Activated T-cell treated with anti-CD3 and anti-CD28 coated beads for 1 hour (primary cell): Measurements from ENCODE around the gene MRPL14.
"Not testable (repeated sequence)": the region's sequence is repeated elsewhere in the genome, so short reads cannot be mapped to it uniquely, and the experiment has no call there.

Source experiments
- DNase-seq: peaks from one replicate; pipeline ENCODE4 v3.0.0-alpha.2; 2020; ENCODE audit warnings: low read depth

MRPL14 gene

DNA sequence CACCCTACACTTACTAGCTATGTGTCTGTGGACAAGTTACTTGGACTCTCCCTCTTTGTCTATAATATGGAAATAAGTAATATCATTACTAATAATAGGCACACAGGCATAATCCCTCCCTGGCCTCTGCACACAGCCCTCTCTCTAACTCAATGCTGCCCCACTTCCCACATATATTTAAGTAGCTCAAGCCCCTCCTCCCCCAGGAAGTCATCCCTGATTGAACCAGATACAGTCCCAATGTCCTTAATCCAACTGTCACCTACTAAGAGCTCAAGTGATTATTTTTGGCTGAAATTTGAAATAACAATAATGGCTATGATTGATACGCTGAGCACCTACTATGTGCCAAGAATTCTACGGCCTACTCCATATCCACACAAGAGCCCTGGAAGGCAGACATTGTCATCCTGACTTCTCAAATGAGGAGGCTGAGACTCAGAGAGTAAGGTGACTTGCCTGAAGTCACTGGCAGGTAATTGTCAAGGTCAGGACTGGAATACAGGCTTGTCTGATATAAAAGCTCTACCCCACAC is 29.4 kb downstream of the MRPL14 start:
- DNase-seq, result no peak

DNA sequence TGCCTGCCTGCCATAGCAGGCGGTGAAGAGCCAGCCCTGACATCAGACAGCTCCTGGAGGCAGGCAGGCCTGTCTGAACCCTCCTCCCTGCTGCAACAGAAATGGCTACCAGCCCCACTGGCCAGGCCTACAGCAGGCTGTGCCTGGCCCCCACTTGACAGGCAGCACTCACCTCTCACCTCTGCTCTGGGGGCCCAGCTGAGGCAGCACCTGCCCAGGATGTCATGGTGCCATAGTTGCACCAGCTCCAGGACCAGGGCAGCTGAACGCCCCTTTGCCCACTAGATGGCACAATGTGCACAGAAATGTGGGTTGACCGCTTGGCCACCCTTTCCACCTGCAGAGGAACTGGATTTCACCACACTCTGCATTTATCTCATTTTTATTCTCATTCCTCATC is 30.6 kb downstream of the MRPL14 start:
- DNase-seq, result peak; percentile 59

DNA sequence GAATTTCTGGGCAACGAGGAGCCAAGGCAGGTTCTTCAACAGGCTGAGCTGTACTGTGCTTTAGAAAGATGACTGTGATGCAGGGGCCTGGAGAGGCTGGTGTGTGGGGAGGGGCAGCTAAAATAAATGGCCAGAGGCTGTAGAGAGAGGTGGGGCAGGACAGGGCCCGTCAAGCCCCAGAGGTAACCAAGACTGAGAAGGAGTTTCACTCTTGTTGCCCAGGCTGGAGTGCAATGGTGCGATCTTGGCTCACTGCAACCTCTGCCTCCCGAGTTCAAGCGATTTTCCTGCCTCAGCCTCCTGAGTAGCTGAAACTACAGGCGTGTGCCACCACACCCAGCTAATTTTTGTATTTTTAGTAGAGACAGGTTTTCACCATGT is 32.0 kb downstream of the MRPL14 start:
- not testable (repeated sequence) for DNase-seq

DNA sequence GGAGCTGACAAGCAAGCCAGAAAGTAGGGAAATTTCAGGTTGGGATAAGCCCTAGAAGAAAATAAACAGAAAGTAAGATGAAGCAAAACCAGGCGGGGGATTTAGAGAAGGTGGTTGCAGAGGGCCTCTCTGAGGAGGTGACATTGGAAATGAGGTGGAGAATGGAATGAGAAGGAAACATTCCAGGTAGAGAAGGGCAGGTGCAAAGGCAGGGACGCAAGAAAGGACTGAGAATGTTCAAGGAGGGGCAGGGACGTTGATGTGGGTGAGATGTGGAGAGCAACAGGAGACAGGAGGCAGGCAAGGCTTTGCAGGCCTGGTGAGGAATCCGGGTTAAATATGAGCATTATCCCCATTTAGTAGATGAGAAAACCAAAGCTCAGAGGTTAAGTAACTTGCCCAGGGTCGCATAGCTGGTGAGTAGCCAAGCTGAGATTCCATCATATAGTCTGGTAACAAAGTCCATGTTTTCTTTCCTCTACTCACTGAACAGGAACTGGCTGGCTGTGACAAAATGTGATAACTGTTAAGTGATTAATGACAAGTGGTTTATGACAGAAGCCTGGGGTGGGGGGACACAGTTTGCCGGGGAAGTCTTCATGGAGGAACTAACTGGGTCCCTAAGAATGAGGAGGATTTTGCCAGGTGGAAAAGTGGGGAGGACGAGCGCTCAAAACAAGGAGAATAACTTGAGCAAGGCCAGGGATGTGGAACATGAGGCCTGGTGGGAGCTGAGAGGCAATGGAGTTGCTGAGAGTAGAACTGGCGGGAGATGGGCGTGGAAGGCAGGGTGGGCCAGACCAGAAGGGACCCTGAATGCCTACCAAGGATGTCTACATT is 32.6 kb downstream of the MRPL14 start:
- DNase-seq, result no peak

DNA sequence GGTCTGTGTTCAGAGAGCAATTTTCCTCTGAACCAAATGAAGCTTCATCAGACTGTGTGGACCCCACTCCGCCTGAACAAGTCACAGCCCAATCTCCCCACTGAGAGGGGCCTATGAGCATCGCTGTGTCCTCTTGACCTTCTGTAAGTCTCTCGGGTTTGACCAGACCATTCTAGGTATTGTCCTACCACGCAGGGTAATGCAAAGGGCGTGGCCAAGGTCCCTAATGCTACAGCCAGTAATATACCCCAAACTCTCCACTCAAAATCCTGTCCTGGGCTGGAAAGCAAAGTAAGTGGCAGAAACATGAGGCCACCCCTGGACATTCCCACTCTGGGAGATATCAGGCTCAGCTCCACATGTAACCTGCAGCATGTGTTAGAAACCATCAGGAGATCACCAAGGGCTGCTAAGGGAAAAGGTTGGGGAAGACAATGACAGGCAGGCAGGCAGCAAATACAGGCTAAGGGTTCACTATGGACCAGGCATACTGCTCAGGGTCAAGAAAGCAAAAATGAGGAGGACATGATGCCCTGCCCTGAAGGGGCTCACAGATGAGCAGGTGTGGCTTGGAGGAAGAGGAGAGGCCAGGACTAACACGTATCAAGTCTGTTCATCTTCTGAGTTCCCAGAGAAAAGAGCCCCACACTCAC is 33.4 kb downstream of the MRPL14 start:
- DNase-seq, result no peak

DNA sequence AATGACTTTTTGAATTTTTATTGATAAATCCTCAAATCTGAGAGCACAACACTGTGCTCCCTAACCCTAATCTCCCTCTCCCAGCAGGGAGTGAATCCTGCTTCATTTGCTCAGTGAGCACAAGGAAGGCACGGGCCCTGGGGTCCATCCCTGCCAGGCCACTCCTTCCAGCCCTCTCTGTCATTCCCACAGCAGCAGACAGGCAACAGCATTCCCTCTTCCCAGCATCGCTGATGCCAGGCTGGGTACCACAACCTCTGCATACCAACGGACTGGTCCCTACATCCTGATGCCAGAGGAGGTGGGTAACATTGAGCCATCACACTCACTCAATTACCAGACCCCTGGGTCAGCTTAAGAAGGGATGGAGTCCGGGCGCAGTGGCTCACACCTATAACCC is 34.2 kb downstream of the MRPL14 start:
- DNase-seq, result no peak

DNA sequence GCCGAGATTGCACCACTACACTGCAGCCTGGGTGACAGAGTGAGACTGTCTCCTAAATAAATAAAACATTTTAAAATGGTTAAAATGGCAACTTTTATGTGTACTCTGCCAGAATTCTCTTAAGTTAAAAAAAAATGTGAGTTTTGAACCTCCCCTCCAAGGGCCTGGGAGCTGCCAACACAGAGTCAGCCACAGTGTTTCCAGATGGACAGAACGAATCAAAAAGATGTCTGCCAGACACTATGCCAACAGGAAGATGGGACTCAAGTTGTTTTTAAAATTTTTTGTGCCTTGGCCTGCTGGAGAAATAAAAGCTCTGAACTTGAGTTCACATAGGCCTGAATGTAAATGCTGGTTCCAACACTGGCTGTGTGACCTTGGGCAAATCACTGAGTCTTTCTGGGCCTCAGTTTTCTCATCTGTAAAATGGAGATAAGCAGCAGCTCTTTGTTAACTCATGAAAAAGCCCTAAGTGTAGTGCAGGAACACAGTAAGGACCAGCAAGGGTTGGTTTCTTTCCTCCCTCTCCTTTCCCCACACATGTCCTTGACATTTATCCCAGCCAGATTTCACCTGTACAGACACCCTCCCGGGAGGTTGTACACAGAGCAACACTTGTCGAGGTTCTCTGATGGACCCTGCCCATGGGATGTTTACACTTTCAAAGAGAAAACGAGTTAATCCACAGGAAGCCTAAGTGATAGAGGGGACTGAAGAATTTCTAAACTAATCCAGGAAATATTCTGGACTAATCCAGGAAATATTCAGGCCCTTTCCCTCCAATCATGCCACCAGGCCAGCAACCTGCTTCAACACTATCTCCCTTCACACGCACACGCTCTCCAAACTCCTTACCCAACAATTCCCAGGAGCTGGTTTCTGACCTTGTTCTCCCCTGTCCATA is 35.0 kb downstream of the MRPL14 start:
- DNase-seq, result no peak

DNA sequence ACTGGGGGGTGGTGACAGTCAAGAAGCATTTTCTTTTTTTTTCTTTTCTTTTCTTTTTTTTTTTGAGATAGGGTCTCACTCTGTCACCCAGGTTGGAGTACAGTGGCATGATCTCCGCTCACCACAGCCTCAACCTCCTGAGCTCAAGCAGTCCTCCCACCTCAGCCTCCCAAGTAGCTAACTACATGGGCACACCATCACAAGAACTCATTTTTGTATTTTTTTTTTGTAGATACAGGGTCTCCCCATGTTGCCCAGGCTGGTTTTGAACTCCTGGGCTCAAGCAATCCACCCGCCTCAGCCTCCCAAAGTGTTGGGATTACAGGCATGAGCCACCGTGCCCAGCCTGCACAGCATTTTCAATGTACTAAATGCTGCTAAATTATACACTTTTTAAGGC is 35.9 kb downstream of the MRPL14 start:
- not testable (repeated sequence) for DNase-seq

DNA sequence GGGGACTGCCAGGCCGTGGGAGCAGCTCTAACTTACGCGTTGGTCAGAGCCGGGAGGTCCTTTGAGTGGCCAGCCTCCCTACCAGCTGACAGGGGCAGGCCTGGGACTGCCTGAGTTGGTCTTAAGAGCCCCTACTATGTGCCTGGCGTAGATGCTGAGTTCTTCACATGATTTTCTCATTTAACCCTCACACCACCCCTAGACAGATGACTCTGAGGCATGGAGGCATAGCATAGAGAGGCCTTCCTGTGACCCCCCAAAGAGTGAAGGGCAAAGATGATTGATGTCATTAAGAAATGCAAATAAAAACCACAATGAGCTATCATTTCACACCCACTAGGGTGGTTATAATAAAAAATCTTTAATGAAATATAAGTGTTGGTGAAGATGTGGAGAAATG is 36.8 kb downstream of the MRPL14 start:
- no peak for DNase-seq

DNA sequence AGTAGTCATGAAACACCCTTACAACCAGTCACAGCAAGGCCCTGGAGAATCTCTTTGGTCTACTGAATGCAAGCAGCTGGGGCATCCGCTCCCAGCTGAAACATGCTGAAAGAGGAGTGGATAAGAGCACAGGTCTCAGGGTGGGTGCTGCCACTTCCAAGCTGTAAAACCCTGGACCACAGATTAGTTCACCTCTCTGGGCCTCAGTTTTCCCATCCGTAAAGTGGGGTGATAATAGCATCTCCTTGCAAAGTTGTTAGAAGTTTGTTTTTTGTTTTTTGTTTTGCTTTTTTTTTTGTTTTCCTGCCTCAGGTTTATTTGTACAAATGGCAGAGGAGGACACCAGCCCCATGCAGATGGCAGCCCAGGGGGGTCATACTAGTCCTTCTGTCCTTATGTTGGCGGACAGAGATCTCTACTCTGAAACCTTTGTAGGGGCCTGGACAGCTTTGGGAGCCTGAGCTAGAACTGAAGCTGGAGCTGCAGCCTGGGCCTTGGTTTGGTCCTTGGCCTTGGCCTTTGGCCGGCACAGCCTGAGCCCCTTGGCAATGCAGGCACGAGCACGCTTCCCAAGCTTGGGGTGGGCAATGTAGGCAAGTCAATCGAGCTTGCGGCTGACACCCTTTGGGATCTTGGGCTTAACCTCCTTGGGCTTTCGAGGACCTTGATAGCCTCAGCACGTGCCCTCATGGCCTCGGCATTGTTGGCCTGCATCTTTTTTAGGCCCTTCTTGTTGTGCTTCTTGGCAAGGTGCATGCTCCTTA is 38.2 kb downstream of the MRPL14 start:
- DNase-seq, result no peak

DNA sequence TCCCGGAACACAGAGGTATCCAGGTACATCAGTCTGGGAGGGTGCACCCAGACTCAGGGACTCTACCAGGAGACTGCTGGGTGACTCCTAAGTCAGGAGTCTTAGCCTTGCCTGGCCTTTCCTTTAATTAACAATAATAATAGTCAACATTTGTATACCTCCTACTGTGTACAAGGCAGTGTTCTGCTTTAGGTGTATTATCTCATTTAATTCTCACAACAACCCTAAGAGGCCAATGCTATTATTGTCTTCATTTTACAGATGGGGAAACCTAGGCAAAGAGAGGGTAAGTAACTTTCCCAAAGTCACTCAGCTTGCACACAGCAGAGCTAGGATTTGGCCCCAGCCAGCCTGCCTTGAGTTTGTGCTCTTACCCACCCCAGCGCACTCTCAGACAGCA is 39.6 kb downstream of the MRPL14 start:
- DNase-seq, result no peak

DNA sequence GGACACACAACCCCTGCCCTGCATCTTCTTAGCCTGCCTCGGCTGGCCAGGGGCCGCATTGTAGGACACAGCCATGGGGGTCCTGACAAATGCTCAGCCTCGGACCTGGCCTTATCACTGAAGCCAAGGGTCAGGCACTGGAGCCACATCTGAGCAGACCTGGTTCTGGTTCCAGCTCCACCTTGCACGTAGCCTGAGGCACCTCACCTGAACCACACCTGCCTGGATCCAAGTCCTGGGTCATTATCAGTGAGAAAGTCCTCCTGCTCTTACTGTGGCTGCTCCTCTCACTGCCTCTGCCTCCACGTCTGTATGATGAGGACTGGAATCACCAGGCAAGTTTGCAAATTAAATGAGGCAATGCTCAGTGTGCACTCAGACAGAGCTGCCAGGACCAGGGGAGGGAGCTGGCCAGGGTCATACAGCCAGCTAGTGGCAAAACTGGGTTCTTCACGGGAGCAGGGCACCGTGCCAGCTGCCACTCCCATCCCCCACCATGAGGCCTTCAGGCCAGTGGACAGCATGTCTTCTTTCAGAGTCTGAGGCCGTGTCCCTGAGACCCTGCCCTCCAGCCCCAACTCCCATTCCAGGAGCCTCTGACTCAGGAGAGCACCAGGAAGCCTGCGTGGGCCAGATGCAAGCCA is 40.2 kb downstream of the MRPL14 start:
- no peak for DNase-seq

DNA sequence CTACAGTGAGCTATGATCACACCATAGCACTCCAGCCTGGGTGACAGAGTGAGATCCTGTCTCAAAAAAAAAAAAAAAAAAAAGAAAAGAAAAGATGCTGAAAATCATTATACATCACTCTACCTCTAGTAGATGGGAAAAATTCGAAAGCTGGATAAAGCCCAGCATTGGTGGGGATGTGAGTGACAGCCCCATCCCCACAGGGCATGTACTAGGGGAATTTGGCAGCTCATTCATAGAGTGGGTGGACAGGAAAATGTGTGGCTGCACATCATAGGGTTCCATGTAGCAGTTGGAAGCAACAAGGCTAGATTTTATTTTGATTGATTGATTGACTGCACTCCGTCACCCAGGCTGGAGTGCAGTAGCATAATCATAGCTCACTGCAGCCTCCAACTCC is 42.0 kb downstream of the MRPL14 start:
- no peak for DNase-seq

DNA sequence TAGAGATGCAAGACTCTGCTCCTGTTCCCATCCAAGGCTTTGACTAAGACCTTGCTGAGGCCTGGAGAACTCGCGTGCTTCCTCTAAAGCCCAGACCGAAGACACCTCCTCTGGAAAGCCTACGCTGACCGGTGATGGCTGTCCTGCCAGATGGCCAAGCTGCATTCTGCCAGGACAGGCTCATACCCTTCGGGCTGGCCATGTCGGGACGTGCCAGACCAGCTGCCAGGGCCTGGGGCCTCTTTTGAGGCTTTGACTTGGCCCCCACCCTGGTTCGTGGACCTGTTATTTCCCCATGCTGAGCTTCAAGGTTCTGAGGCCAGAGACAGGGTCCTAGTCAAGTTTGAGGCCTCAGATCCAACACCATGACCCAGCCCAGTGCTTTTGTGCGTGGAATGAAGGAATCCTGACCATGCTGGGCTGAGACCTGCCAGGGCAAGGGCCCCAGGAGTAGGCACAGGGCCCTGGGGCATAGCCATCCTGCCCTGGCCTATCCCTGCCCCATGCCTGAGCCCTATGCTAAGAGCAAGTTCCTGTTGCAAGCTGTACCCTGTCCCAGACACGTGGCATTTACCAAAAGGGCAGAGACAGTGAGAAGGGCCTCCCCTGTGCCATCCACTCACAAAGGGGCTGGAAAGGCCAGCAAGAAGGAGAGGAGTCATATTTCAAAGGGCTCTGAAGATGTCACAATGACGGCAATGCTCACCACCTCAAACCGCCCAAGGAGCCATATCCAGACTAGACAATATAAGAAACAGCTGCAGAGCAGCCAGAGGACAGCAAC is 42.8 kb downstream of the MRPL14 start:
- no peak for DNase-seq

DNA sequence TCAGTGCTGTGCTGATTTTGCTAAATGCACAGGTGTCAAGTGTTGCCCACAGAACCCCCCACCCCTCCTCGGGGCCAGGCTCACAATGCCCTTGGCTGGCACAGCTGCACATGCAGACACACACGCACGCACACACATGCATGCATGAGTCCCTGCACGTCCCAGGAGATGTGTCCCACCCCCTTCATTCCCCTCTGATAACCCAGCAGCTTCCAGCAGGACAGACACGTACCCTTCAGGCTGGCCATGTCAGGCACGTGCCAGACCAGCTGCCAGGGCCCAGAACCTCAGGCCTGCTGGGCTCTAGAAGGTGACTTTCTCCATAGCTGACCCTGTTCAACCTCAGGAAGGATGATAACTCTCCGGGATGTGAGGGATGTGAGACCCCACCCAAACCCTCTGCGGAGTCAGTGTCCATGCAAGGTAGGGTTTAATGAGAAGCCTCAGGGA is 44.4 kb downstream of the MRPL14 start:
- DNase-seq, result no peak

DNA sequence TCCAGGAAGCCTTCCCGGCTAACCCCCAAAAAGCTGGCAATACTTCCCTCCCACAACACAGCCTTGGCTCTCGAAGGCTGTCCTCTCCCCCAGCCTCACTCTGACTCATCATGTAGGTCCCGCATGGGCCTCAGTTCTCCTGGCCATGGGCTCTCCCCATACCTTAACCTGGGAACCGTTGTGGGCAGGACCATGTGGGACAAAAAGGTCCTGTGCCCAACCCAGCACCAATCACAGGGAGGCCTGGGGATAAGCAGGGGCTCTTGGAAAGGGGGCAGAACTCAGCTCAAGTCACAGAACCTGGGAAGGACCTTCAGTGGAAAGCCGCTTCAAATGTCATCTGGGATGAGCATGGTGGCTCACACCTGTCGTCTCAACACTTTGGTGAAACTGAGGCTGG is 45.5 kb downstream of the MRPL14 start:
- no peak for DNase-seq

DNA sequence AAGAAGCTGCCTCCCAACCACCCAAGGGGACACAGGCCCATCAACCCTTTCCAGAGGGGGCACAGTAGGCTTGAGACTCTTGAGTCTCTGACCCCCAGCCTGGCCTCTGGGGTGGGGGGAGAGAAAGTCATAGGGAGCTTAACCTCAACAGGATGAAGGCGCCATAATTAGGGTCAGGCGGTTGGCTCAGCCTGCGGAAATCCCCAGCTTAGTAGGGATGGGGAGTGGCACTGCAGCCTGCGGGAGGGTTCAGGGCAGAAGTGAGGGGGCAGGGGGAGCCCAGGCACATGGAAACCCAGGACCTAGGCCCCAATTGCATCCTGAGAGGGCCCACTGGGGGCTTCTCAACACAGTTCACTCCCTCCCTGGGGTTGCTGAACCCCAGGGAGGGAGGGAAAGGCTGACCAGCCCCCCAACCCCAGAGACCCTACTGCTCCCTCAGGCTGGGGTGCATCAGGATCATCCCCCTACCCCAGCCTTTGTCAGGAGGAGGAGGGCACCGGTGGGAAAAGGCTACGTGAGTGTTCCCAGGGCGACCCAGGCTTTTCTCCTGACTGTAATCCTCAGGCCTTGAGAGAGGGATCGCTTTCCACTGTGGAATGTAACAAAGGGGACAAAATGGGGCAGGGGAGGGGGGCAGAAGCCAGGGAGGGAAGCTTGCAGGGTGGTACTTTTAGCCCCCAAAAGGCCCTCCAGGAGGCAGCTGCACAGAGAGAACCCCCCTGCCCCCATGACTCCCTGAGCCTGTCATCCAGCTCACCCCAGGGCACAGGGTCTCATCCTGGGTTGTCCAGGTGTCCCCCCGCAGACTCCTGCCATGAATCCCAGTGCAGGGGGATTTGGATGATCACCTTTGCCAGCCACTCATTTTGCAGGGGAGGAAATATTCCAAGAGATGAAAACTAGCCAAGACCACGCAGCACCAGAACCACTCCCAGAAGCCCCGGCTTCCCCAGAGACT is 46.4 kb downstream of the MRPL14 start:
- DNase-seq, result no peak

DNA sequence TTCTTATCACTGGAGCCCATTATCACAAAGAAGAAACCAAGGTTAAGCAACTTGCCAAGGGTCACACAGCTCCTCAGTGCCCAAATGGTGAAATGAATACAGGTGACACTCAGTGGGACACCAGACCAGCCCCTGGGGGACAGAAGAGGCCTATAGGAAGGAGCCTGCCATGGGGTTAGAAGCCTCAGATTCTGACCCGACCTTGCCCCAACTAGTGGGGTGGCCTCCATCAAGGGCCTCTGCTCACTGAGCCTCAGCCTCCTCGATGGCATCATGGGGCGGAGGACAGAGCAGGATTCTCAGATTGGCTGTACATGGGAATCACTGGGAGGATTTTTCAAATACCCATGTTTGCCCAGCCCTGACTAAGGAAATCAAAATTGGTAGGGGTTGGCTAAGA is 47.6 kb downstream of the MRPL14 start:
- no peak for DNase-seq
